K562 (cell line): ENCODE results near the gene TRIM33. TPM values are rescaled to one million over a fixed set of nuclear protein-coding genes. Genes with fewer than 3 reads are reported as not detected.
A peak's percentile ranks its signal among the peaks of the same experiment; 100 is the strongest.

Experiments used
- DEAF1 ChIP-seq: fragments of 450-650 bp; formaldehyde crosslinking; IDR thresholded peaks from 2 replicates; pipeline ENCODE4 v1.4.0; 2020; ENCODE audit warnings: mild to moderate bottlenecking, moderate library complexity
- EZH2 ChIP-seq: IDR thresholded peaks from 2 replicates; pipeline ENCODE4 v1.6.1; 2012; ENCODE audit warnings: low read depth, mild to moderate bottlenecking, inconsistent platforms, low read length, borderline replicate concordance
- HNRNPL ChIP-seq: fragments of 200-400 bp; formaldehyde crosslinking; IDR thresholded peaks from 2 replicates; pipeline ENCODE4 v1.6.1; 2017; ENCODE audit warnings: low read depth, mild to moderate bottlenecking, low read length
- MCM7 ChIP-seq, 2 experiments: fragments of 450-650 bp; IDR thresholded peaks; 2 replicates each; pipeline ENCODE4 v1.6.1; 2016 to 2018
- MYC ChIP-seq, 2 experiments: fragments of 250-450 bp in 1 of 2; sonication (Bioruptor Pico) in 1 of 2; IDR thresholded peaks; 2 replicates each; pipeline versions ENCODE4 v1.5.1 to v1.6.1; 2012 to 2021; ENCODE audit warnings: low read depth in 2 of 2, borderline replicate concordance in 1 of 2, improper control_type of control experiment in 1 of 2, low read length in 1 of 2, mild to moderate bottlenecking in 1 of 2, moderate library complexity in 1 of 2
- RERE ChIP-seq: sonication (generic); formaldehyde crosslinking; IDR thresholded peaks from 2 replicates; pipeline ENCODE4 v1.8.0; 2023; ENCODE audit warnings: missing genetic modification reagents, mild to moderate bottlenecking, borderline replicate concordance
- THRA ChIP-seq: fragments of 450-650 bp; IDR thresholded peaks from 2 replicates; pipeline ENCODE4 v1.6.1; 2017; ENCODE audit warnings: mild to moderate bottlenecking, moderate library complexity
- ZSCAN32 ChIP-seq: fragments of 450-650 bp; formaldehyde crosslinking; IDR thresholded peaks from 2 replicates; pipeline ENCODE4 v1.4.0; 2020; ENCODE audit warnings: mild to moderate bottlenecking, moderate library complexity
- polyA plus RNA-seq, 8 experiments: library from polyadenylated mRNA; depleted of rRNA in 4 of 8; stranded (reverse) in 5 of 8; unstranded in 3 of 8; fragments of >200 nt; fragmentation: Nextera tagmentation in 2 of 8; fragmentation: Illumina TruSeq in 1 of 8; extraction: Ambion mirVana in 2 of 8; extraction: Trizol in 1 of 8; gene quantifications; 2 replicates each; pipeline versions ENCODE4 v1.2.1 to v1.2.3, GENCODE V29; 2011 to 2014; ENCODE audit warnings: inconsistent platforms in 1 of 8, missing spikeins in 1 of 8
- total RNA-seq, 7 experiments: library from RNA; depleted of rRNA in 6 of 7; stranded (reverse); fragments of >200 nt in 6 of 7; fragmentation: Illumina TruSeq in 2 of 7; extraction: Trizol in 2 of 7; gene quantifications; 2 replicates each; pipeline versions ENCODE4 v1.2.1 to v1.2.3, GENCODE V29; 2011 to 2021; ENCODE audit warnings: low replicate concordance in 1 of 7
- TF ChIP-seq, protein P1 (sequence below): sonication (generic); formaldehyde crosslinking; IDR thresholded peaks from 2 replicates; pipeline ENCODE4 v1.8.1; 2022; ENCODE audit warnings: missing genetic modification reagents
- TF ChIP-seq, protein P2 (sequence below): IDR thresholded peaks from 3 replicates; pipeline ENCODE4 v1.6.1; 2011; ENCODE audit warnings: borderline replicate concordance, mild to moderate bottlenecking, moderate library complexity; ENCODE audit not compliant: insufficient read length; ENCODE audit errors: extremely low read depth
- TF ChIP-seq, protein P3 (sequence below): sonication (generic); formaldehyde crosslinking; IDR thresholded peaks from 2 replicates; pipeline ENCODE4 v1.8.1; 2023; ENCODE audit warnings: mild to moderate bottlenecking, missing genetic modification reagents

The TRIM33 gene
- total and polyA plus RNA-seq, 9 of the 15 experiments (the other 6 are each of a cell fraction or from before 2014, with no cell fraction given): 9.3 to 58.4 (median 40.2) TPM

- TF ChIP-seq, protein P1, sequence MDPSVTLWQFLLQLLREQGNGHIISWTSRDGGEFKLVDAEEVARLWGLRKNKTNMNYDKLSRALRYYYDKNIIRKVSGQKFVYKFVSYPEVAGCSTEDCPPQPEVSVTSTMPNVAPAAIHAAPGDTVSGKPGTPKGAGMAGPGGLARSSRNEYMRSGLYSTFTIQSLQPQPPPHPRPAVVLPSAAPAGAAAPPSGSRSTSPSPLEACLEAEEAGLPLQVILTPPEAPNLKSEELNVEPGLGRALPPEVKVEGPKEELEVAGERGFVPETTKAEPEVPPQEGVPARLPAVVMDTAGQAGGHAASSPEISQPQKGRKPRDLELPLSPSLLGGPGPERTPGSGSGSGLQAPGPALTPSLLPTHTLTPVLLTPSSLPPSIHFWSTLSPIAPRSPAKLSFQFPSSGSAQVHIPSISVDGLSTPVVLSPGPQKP: no peak
- TF ChIP-seq HNRNPL (peak; percentile 49; the same call in 1 of the 2 replicates), RERE (CRISPR knock-in tag) (no peak), EZH2 (no peak), MYC (IDR thresholded peaks at IDR 0.05; ENCODE audit: low read depth, low read length) (peak; percentile 83), MYC (CRISPR knock-in tag; IDR thresholded peaks at IDR 0.05; ENCODE audit: borderline replicate concordance, low read depth) (no peak), DEAF1 (CRISPR knock-in tag) (peak; percentile 99), MCM7 (IDR thresholded peaks at IDR 0.05) (no peak), THRA (no peak), ZSCAN32 (CRISPR knock-in tag) (no peak)
- TF ChIP-seq, protein P2, sequence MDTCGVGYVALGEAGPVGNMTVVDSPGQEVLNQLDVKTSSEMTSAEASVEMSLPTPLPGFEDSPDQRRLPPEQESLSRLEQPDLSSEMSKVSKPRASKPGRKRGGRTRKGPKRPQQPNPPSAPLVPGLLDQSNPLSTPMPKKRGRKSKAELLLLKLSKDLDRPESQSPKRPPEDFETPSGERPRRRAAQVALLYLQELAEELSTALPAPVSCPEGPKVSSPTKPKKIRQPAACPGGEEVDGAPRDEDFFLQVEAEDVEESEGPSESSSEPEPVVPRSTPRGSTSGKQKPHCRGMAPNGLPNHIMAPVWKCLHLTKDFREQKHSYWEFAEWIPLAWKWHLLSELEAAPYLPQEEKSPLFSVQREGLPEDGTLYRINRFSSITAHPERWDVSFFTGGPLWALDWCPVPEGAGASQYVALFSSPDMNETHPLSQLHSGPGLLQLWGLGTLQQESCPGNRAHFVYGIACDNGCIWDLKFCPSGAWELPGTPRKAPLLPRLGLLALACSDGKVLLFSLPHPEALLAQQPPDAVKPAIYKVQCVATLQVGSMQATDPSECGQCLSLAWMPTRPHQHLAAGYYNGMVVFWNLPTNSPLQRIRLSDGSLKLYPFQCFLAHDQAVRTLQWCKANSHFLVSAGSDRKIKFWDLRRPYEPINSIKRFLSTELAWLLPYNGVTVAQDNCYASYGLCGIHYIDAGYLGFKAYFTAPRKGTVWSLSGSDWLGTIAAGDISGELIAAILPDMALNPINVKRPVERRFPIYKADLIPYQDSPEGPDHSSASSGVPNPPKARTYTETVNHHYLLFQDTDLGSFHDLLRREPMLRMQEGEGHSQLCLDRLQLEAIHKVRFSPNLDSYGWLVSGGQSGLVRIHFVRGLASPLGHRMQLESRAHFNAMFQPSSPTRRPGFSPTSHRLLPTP: no peak
- TF ChIP-seq, protein P3, sequence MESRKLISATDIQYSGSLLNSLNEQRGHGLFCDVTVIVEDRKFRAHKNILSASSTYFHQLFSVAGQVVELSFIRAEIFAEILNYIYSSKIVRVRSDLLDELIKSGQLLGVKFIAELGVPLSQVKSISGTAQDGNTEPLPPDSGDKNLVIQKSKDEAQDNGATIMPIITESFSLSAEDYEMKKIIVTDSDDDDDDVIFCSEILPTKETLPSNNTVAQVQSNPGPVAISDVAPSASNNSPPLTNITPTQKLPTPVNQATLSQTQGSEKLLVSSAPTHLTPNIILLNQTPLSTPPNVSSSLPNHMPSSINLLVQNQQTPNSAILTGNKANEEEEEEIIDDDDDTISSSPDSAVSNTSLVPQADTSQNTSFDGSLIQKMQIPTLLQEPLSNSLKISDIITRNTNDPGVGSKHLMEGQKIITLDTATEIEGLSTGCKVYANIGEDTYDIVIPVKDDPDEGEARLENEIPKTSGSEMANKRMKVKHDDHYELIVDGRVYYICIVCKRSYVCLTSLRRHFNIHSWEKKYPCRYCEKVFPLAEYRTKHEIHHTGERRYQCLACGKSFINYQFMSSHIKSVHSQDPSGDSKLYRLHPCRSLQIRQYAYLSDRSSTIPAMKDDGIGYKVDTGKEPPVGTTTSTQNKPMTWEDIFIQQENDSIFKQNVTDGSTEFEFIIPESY: peak; percentile 90
Observed at GRCh38 chr1:114346480-114347029, 164.4 kb downstream of the TRIM33 start (continued).
